ENCODE results near the gene OR2A7. TPM values are rescaled to one million over a fixed set of nuclear protein-coding genes. Genes with fewer than 3 reads are reported as not detected.
"Not testable (repeated sequence)": the region's sequence is repeated elsewhere in the genome, so short reads cannot be mapped to it uniquely, and the experiment has no call there.

The OR2A7 gene
- total RNA-seq, 1 donor from 2014 or later = 8.0 TPM

DNA sequence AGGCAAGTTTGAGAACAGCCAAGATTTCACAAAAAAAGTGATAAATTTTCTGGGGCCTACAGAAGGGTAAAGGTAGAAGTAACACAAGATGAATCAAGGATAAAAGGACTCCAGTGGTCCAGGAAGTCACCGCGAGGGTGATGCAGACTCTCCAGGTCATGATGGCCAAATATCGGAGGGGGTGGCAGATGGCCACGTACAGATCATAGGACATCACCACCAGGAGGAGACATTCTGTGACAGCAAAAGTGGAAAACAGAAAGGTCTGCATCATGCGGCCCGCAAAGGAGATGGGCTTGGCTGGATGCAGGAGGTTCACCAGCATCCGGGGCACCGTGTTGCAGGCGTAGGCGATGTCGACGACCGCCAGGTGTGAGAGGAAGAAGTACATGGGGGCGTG is 5.5 kb downstream of the OR2A7 start:
- not testable (repeated sequence) for H3K4me3 ChIP-seq (ENCODE audit: low read depth, low read length); DNase-seq (ENCODE audit: low read depth)

DNA sequence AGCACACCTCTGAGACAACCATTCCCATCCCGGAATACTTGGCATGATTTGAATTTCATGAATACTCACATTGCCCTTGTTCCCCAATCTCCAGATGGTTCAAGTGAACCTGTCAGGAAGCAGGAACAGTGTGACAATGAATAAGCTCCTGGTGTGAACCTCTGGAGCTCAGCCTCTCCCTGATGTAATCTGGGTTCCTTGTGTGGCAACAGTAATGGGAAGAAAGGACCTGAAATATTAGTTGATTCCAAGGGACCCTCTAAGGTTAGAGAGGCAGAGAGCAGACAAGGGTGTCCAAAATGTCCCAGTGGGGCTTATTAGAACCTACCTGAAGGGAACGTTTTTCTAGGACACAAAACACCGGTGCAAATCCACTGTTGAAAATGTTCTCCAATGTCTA is 8.5 kb downstream of the OR2A7 start:
- TF ChIP-seq, protein P1, sequence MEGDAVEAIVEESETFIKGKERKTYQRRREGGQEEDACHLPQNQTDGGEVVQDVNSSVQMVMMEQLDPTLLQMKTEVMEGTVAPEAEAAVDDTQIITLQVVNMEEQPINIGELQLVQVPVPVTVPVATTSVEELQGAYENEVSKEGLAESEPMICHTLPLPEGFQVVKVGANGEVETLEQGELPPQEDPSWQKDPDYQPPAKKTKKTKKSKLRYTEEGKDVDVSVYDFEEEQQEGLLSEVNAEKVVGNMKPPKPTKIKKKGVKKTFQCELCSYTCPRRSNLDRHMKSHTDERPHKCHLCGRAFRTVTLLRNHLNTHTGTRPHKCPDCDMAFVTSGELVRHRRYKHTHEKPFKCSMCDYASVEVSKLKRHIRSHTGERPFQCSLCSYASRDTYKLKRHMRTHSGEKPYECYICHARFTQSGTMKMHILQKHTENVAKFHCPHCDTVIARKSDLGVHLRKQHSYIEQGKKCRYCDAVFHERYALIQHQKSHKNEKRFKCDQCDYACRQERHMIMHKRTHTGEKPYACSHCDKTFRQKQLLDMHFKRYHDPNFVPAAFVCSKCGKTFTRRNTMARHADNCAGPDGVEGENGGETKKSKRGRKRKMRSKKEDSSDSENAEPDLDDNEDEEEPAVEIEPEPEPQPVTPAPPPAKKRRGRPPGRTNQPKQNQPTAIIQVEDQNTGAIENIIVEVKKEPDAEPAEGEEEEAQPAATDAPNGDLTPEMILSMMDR (conservative IDR thresholded peaks at IDR 0.05; ENCODE audit: low read depth, low read length) = no peak
- no peak for DNase-seq (ENCODE audit: low read depth)
- H3K4me3 ChIP-seq (ENCODE audit: low read depth, low read length) = no peak overlapping the region

DNA sequence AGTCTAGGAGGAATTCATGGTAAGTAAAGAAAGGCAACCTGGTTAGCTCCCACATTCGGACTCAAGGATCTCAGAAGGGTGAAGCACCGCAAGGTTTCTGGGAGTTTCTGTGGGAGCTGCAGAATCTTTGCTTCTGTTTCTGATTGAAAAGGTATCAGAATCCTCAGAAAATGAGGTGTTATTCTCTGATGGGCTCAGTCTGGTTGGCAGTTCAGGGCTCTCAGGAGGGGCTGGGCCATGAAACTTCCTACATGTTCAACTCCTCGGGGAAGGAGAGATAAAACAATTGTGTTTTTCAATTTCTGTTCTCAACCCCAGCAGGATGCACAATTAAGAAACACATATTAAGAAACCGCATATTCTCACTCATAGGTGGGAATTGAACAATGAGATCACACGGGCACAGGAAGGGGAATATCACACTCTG is 9.1 kb downstream of the OR2A7 start:
- TF ChIP-seq, protein P1 (conservative IDR thresholded peaks at IDR 0.05; ENCODE audit: low read depth, low read length) = no peak

DNA sequence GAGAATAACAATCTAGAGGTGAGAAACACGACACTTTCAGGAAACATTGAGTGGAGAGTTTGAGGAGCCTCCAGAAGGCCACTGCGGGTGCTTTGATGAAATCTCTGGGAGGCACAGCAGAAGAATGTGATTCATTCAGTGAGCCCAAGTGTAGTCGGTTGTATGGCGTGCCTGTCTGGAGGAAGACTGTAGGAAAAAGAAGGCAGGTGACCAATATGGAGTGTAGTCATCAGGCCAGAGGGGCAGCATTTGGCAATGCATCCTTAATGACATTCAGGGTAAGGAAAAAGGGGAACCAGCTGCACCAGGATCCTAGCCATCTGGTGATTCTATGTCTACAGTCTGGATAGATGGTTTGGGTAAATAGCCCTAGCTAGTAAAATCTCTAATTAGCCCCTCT is 12.3 kb downstream of the OR2A7 start:
- DNase-seq (ENCODE audit: low read depth); H3K4me3 ChIP-seq (ENCODE audit: low read depth, low read length): not testable (repeated sequence)

More for the DNA sequence above, 9.1 kb downstream of the OR2A7 start:
- no peak for DNase-seq (ENCODE audit: low read depth)
- H3K4me3 ChIP-seq (ENCODE audit: low read depth, low read length) = no peak overlapping the region

DNA sequence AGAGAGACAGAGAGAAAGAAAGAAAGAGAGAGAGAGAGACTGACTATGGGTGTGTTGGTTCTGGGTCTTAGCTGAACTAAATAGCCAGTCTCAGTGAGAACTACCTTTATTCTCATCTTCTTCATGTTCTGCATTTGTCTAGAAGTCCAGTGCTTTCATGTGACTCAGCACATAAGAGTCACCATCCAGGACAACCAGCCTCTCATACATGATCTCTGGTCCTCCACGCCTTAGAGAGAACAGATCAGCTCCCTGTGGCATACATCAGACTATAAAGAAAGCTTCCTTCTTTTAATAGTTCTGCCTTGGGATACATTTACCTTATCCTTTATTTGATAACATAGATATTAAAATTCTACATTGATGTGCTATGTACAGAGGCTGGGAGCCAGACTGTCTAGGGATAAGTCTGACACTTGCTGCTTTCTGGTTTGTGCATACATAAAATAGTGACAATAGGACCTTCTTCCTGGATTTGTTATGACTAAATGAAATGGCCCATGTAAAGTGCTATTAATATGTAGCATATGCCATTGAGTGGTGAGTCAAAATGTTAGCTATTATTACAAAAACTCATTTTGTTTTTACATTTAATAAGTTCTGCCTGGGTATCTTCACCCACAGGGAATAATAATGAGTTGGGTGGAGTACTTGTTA is 16.8 kb downstream of the OR2A7 start:
- not testable (repeated sequence) for H3K4me3 ChIP-seq (ENCODE audit: low read depth, low read length)

DNA sequence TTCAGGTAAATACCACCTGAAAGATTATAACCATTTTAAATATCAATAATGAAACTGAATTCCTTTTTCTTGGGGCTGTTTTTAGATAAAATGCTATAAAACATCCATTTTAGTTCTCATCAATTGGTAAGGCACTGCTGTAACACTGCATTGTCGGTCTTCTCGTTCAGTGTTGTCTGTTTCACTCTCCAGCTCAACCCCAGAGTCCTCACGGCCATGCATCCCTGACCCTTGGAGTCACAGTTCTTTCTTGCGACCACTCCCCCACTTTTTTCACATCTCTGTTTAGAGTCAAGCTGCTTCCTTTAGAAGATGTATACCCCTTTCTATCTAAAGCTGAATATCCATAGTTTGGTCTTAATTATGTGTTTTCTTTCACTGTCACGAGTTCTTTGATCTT is 17.6 kb downstream of the OR2A7 start:
- not testable (repeated sequence) for H3K4me3 ChIP-seq (ENCODE audit: low read depth, low read length); DNase-seq (ENCODE audit: low read depth)

More for the DNA sequence above, 16.8 kb downstream of the OR2A7 start:
- DNase-seq (ENCODE audit: low read depth) = not testable (repeated sequence)

DNA sequence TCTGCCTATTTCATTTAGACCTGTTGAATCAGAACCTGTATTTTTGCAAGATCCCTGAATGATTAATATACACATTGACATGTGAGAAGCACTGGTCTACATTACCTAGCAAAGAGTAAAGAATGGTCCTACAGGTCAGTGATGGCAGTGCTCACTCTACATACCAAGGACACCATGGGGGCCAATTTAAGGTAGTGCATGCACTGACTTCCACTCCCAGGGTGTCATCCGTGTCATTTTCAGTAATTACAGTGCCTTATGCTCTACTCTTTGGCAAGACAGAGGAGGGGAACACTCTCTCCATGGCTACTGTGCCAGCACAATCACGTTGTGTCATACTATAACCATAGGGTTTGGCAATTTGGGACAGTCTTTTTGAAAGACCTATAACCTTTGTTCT is 19.2 kb downstream of the OR2A7 start:
- DNase-seq (ENCODE audit: low read depth); H3K4me3 ChIP-seq (ENCODE audit: low read depth, low read length): not testable (repeated sequence)

DNA sequence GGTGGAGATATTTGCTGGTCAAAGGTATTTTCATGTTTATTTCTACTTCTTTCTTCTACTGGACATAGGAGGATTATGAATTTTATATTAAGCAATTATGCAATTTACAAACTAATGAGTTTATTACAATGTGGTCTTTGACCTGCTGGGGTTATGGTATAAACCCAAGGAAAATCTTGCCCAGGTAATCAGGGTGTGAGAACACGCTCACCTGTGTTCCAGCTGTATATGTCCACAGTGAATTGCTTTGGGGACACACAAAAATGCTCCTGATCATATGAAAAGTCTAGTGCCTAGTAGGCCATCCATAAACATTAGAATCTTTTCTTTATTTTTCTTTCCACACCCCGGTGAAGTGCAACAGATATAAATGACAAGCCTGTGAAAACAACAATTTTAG is 25.2 kb downstream of the OR2A7 start, which contains the start of gene OR2A42:
Gene OR2A42, minus strand, starts transcription at position 241 of the 400 bp plus-strand sequence. CDS start 6,762 bp downstream, outside the sequence.
- not testable (repeated sequence) for DNase-seq (ENCODE audit: low read depth); H3K4me3 ChIP-seq (ENCODE audit: low read depth, low read length)

DNA sequence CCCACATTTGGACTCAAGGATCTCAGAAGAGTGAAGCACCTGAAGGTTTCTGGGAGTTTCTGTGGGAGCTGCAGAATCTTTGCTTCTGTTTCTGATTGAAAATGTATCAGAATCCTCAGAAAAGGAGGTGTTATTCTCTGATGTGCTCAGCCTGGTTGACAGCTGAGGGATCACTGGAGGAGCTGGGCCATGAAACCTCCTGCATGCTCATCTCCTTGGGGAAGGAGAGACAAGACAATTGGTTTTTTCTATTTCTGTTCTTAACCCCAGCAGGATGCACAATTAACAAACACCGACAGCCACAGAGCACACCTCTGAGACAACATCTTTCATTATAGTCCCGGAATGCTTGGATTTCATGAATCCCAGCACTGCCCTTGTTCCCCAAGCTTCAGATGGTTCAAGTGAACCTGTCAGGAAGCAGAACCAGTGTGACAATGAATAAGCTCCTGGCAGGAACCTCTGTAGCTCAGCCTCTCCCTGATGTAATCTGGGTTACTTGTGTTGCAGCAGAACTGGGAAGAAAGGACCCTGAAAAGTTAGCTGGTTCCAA is 26.0 kb downstream of the OR2A7 start:
- DNase-seq (ENCODE audit: low read depth); H3K4me3 ChIP-seq (ENCODE audit: low read depth, low read length): not testable (repeated sequence)

DNA sequence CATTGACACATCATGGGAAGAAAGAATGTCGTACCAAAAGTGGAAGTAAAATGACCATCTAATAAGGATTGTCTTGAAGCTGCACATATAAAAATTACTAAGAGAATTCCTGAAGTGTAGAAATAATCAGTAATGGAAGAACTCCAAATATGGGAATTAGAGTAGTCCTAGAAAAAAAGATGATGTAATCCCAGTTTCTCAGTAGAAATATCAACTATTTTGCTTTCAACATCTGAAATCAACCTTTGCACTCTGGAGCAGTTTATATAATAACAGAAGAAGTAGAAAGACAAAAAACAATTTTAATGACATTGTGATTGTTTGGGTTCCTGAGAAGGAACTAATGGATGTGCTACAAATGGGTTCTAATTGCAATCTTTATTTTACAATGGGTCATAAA is 31.6 kb downstream of the OR2A7 start:
- not testable (repeated sequence) for DNase-seq (ENCODE audit: low read depth)

DNA sequence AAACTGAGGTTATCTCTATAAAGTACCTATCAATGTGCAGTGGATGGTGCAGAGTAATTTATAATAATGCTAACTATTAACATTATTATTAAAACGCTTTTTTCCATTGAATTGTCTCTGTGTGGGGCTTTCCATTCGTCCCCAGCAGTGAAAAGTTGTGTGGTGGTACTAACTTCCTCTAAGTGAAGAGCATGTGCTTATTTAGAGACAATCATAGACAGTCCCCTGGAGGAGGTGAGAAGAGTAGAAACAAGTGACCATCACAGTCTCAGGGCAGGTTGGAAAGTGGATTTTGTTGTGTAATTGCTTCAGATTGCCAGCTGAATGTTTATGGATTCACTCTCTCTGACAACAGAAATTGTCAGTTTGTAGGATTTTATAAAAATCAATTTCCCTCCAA is 33.6 kb downstream of the OR2A7 start:
- DNase-seq (ENCODE audit: low read depth) = not testable (repeated sequence)

More for the DNA sequence above, 31.6 kb downstream of the OR2A7 start:
- not testable (repeated sequence) for H3K4me3 ChIP-seq (ENCODE audit: low read depth, low read length)

DNA sequence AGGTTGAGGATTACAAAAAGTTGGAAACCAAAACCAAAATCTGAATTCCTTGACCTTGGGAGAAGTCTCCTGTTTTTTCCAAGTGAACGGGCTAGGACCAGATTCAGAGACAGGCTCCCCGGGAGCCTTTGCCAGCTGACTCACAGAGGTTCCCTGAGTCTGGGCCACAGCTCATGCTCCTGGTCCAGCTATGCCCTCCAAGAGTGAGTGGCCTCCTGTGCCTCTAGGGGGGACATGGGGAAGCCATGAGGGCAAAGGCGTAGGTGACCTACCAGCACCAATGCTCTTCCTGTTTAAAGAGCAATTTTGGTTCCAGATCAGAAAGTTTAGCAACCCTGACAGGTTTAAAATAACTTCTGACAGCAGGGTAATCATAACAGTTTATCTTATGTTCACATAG is 35.8 kb downstream of the OR2A7 start:
- DNase-seq (ENCODE audit: low read depth); H3K4me3 ChIP-seq (ENCODE audit: low read depth, low read length): not testable (repeated sequence)

More for the DNA sequence above, 33.6 kb downstream of the OR2A7 start:
- not testable (repeated sequence) for H3K4me3 ChIP-seq (ENCODE audit: low read depth, low read length)

DNA sequence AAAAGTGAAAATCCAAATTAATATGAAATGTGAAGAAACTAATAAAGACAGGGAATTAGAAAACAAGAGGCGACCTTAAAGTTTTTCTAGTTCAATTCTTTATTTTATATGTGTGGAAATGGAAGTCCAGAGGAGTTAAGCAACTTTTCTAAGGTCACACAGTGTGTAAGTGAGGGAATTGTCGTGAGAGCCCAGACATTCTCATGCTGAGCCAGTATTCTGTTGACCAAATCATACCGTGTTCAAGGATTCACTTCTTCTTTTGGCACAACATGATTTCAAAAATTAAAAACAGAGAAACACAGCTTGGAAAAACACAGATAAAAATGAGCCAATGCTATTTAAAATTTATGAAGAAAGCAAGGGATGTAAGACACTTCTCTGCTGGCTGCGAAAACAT is 37.7 kb downstream of the OR2A7 start:
- H3K4me3 ChIP-seq (ENCODE audit: low read depth, low read length); DNase-seq (ENCODE audit: low read depth): not testable (repeated sequence)

DNA sequence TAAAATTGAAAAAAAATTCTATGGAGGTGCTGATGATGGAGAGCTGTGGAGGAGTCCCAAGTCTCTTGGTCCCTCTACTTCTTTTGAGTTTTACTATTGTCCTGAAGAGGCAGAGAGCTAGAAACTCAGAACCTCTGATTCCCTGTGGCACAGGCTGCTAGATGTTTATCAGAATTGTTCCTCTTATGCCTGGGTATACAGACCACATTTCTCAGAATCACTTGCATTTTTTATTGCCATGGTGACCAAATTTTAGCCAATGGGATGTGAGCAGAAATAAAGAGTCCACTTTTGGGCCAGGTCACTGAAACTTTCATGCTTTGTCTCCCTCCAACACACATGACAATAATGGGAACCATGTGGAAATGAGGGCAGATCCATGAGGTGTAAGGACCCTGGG is 40.9 kb downstream of the OR2A7 start:
- not testable (repeated sequence) for H3K4me3 ChIP-seq (ENCODE audit: low read depth, low read length); DNase-seq (ENCODE audit: low read depth)

DNA sequence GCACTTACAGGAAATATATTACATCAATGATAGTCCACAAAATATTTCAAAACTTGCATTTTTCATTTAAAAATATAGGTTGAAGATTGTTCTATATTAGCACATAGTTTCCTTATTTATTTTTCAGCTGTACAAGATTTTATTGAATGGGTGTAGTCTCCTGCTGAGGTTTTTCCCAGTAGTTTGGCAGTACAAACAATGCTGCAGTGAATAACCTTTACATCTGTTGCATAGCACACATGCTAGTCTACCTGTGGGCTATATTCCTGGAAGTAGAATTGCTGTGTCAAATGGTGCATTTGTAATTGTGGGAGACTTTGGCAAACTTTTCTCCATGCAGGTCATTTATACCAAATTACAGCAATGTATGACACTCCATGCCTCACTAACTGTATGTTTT is 44.1 kb downstream of the OR2A7 start:
- DNase-seq (ENCODE audit: low read depth); H3K4me3 ChIP-seq (ENCODE audit: low read depth, low read length): not testable (repeated sequence)

DNA sequence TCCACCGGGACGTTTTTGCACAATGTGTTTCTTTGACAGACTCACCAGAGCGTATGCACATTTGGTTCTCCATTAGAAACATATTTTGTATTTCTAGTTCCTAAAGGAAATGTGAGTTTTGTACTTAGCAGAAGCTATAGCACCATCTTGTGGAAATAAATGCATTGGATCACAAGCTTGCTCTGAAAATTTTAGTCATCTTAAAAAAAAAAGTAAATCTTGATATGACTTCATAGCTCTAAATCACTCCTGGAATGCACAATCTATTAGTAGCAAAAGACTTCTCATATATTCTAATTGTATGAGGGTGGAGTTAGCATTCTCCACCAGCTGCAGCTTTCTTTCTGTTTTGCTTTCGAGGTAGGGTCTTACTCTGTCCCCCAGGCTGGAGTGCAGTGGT is 45.4 kb downstream of the OR2A7 start:
- H3K4me3 ChIP-seq (ENCODE audit: low read depth, low read length); DNase-seq (ENCODE audit: low read depth): not testable (repeated sequence)

DNA sequence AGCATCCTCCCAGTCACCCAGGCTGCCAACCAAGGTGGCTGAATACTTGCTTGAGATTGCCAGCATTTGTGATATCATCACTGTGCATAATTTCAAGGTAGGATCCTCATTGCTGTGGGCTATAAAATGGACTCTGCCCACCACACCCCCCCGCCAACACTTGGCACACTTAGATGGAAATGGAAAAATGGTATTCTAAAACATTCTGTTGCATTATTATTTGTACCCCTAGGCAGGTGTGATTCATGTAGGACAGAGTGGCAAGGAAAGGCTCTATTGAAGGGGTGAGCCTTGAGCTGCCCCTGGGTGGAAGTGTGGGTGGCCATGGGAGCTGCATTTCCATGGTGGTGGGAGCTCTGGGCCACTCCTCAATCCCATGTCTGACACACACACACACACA is 46.0 kb downstream of the OR2A7 start:
- DNase-seq (ENCODE audit: low read depth); H3K4me3 ChIP-seq (ENCODE audit: low read depth, low read length): not testable (repeated sequence)

Measured in epithelial cell of proximal tubule (primary cell).